ENCODE data around the gene LMLN. TPM values are rescaled to one million over a fixed set of nuclear protein-coding genes. Genes with fewer than 3 reads are reported as not detected.
A peak's percentile ranks its signal among the peaks of the same experiment; 100 is the strongest.
"Not testable (repeated sequence)": the region's sequence is repeated elsewhere in the genome, so short reads cannot be mapped to it uniquely, and the experiment has no call there.

Gene LMLN
- total RNA-seq, 1 donor from 2014 or later: 2.7 TPM

- no peak for ATAC-seq
These were observed 111.7 kb downstream of the LMLN start for GRCh38 chr3:198071602-198072287.

GRCh38 chr3:198076722-198077308 is 116.8 kb downstream of the LMLN start:
- ATAC-seq: no peak
- DNase-seq (ENCODE audit: low spot score): no peak

More at GRCh38 chr3:198071602-198072287, 111.7 kb downstream of the LMLN start:
- DNase-seq (ENCODE audit: low spot score): no peak

- ATAC-seq: peak; percentile 7
- no peak for DNase-seq (ENCODE audit: low spot score)
These were observed 119.9 kb downstream of the LMLN start for GRCh38 chr3:198079771-198080520.

- ATAC-seq (peak; percentile 95), DNase-seq (ENCODE audit: low spot score) (peak; percentile 85)
These were observed 120.7 kb downstream of the LMLN start for GRCh38 chr3:198080521-198081384.

- DNase-seq (ENCODE audit: low spot score): peak; percentile 51
- ATAC-seq: peak; percentile 10
These were observed 121.4 kb downstream of the LMLN start for GRCh38 chr3:198081421-198081844.

GRCh38 chr3:198082226-198082625 is 122.2 kb downstream of the LMLN start:
- ATAC-seq; DNase-seq (ENCODE audit: low spot score): not testable (repeated sequence)

- DNase-seq (ENCODE audit: low spot score): no peak
- no peak for ATAC-seq
These were observed 128.5 kb downstream of the LMLN start for GRCh38 chr3:198088421-198088955.

- no peak for DNase-seq (ENCODE audit: low spot score)
- no peak for ATAC-seq
These were observed 130.8 kb downstream of the LMLN start for GRCh38 chr3:198090795-198091332.

GRCh38 chr3:198092276-198092675 is 132.3 kb downstream of the LMLN start:
- ATAC-seq (no peak), DNase-seq (ENCODE audit: low spot score) (no peak)

- ATAC-seq: no peak
- DNase-seq (ENCODE audit: low spot score): no peak
These were observed 133.2 kb downstream of the LMLN start for GRCh38 chr3:198093112-198093679.

Other genes with a start within 250 kb of the LMLN start
- 7.5 TPM for gene RUBCN, start 223.3 kb upstream of the LMLN start, total RNA-seq
- gene FYTTD1, start 210.3 kb upstream of the LMLN start, total RNA-seq: 17.1 TPM
- 19.2 TPM for gene LRCH3, start 169.0 kb upstream of the LMLN start, total RNA-seq
- 232 TPM for gene RPL35A, start 10.0 kb upstream of the LMLN start, total RNA-seq